ENCODE results near the gene ZNF618. TPM values are rescaled to one million over a fixed set of nuclear protein-coding genes. Genes with fewer than 3 reads are reported as not detected.
A peak's percentile ranks its signal among the peaks of the same experiment; 100 is the strongest.

ZNF618 gene
- total and polyA plus RNA-seq, 2 experiments from 2014 or later = 10.2 to 14.0 TPM

DNA sequence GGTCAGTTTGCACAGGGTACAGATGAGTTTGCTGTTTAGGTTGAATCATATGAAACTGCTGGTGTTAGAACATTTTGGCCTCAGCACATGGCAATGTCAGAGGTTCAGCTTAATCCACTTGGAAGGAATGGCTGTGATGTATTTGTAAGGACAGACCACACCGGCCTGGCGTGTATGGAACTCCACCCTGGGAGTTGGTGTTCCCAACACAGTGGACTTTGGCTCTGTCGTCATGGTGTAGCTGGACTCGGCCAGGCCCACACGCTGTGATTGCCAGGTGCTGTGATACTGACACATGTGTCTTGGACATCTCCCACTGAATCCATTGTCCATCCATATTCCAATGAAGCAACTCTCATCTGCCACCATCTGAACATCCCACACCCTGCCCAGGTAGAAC lies 90.3 kb downstream of the ZNF618 start:
- 71% methylated on average over 5 of the region's 5 CpGs for WGBS (ENCODE audit: low lambda C conversion rate, missing lambda C conversion rate)
- H3K4me1 ChIP-seq (ENCODE audit: insufficient read depth) = peaks cover 20% of the 10 kb centered on the region
- peak overlapping the region; percentile 89 for H3K27ac ChIP-seq
- no peaks in the 10 kb centered on the region for H3K9me2 ChIP-seq (replicated peaks; ENCODE audit: insufficient read depth)
- DNase-seq (ENCODE audit: low spot score) = peak; percentile 77
- H3K4me3 ChIP-seq = no peak overlapping the region
- peaks cover 56% of the 10 kb centered on the region for H3K79me2 ChIP-seq
- no peaks in the 10 kb centered on the region for H3K9me3 ChIP-seq (ENCODE audit: low read depth)
- no peaks in the 10 kb centered on the region for H4K20me1 ChIP-seq (ENCODE audit: insufficient read depth, poor library complexity, severe bottlenecking)
- H3K4me2 ChIP-seq = peak overlapping the region; percentile 49
- no peaks in the 10 kb centered on the region for H3K36me3 ChIP-seq (replicated peaks; ENCODE audit: insufficient read depth, low read depth)
- no peaks in the 10 kb centered on the region for H3K27me3 ChIP-seq
- TF ChIP-seq, protein P1, sequence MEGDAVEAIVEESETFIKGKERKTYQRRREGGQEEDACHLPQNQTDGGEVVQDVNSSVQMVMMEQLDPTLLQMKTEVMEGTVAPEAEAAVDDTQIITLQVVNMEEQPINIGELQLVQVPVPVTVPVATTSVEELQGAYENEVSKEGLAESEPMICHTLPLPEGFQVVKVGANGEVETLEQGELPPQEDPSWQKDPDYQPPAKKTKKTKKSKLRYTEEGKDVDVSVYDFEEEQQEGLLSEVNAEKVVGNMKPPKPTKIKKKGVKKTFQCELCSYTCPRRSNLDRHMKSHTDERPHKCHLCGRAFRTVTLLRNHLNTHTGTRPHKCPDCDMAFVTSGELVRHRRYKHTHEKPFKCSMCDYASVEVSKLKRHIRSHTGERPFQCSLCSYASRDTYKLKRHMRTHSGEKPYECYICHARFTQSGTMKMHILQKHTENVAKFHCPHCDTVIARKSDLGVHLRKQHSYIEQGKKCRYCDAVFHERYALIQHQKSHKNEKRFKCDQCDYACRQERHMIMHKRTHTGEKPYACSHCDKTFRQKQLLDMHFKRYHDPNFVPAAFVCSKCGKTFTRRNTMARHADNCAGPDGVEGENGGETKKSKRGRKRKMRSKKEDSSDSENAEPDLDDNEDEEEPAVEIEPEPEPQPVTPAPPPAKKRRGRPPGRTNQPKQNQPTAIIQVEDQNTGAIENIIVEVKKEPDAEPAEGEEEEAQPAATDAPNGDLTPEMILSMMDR (IDR thresholded peaks at IDR 0.05; ENCODE audit: poor library complexity) = no peak
- TF ChIP-seq EZH2 (IDR thresholded peaks at IDR 0.05; ENCODE audit: borderline replicate concordance) (no peak), EZH2phosphoT487 (IDR thresholded peaks at IDR 0.05; ENCODE audit: low read depth, severe bottlenecking, unreplicated experiment) (no peak)
- H2AFZ ChIP-seq = no peak overlapping the region

DNA sequence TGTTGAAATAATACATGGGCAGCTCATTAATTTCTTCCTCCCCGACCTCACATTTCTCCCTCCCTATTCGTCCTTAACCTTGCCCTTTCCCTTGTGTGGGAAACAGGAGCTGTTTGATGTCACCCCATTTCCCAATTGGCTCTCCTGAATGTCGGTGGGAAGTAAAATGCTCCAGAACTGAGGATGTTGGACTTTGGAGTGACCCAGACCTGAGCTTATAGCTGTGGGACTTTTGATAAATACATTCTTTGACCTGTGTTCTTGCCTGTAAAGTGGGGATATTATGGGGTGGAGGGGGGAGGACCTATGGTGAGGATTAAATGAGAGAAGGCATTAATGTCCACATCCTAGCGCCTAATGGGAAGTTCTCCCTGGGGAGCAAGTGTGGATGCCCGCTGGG lies 91.3 kb downstream of the ZNF618 start:
- no peak for TF ChIP-seq EZH2phosphoT487 (IDR thresholded peaks at IDR 0.05; ENCODE audit: low read depth, severe bottlenecking, unreplicated experiment)
- no peak for TF ChIP-seq EZH2 (IDR thresholded peaks at IDR 0.05; ENCODE audit: borderline replicate concordance)
- TF ChIP-seq, protein P1 (IDR thresholded peaks at IDR 0.05; ENCODE audit: poor library complexity) = no peak
- H3K4me1 ChIP-seq (ENCODE audit: insufficient read depth) = peaks cover 20% of the 10 kb centered on the region
- H3K9me3 ChIP-seq (ENCODE audit: low read depth) = no peaks in the 10 kb centered on the region
- H3K9me2 ChIP-seq (replicated peaks; ENCODE audit: insufficient read depth) = no peaks in the 10 kb centered on the region
- H3K27ac ChIP-seq = peak overlapping the region; percentile 70
- peak overlapping the region; percentile 12 for H3K4me2 ChIP-seq
- H3K36me3 ChIP-seq (replicated peaks; ENCODE audit: insufficient read depth, low read depth) = no peaks in the 10 kb centered on the region
- H2AFZ ChIP-seq = no peak overlapping the region
- peaks cover 56% of the 10 kb centered on the region for H3K79me2 ChIP-seq
- WGBS (ENCODE audit: low lambda C conversion rate, missing lambda C conversion rate) = 80% methylated on average over 5 of the region's 5 CpGs
- no peaks in the 10 kb centered on the region for H4K20me1 ChIP-seq (ENCODE audit: insufficient read depth, poor library complexity, severe bottlenecking)
- H3K4me3 ChIP-seq = no peak overlapping the region
- H3K27me3 ChIP-seq = no peaks in the 10 kb centered on the region
- DNase-seq (ENCODE audit: low spot score) = no peak

DNA sequence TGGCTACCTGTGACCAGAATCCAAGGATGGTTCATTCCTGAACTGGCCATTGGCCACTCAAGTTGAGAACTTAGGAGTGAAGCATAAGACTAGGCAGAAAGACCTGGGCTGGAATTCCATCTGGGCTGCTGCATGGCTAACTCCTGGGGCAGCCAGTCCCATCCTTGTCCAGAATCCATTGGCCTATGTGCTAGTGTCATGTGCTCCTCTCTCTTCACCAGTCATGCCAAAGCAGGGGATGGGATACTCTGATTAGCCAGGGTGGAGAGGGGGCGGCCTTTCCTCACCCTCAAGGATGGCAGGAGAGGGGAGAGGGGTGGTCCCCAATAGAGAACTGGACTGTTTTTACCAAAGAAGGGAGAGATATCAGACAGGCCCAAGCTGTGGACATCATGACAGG lies 93.2 kb downstream of the ZNF618 start:
- Histone ChIP-seq H3K79me2 (peaks cover 44% of the 10 kb centered on the region), H3K27me3 (no peaks in the 10 kb centered on the region), H3K27ac (no peak overlapping the region), H3K4me2 (no peak overlapping the region), H3K36me3 (replicated peaks; ENCODE audit: insufficient read depth, low read depth) (no peaks in the 10 kb centered on the region), H3K9me3 (ENCODE audit: low read depth) (no peaks in the 10 kb centered on the region), H2AFZ (no peak overlapping the region), H3K4me1 (ENCODE audit: insufficient read depth) (peaks cover 27% of the 10 kb centered on the region), H3K4me3 (no peak overlapping the region), H3K9me2 (replicated peaks; ENCODE audit: insufficient read depth) (no peaks in the 10 kb centered on the region), H4K20me1 (ENCODE audit: insufficient read depth, poor library complexity, severe bottlenecking) (no peaks in the 10 kb centered on the region)
- TF ChIP-seq, protein P1 (IDR thresholded peaks at IDR 0.05; ENCODE audit: poor library complexity) = no peak
- TF ChIP-seq EZH2phosphoT487 (IDR thresholded peaks at IDR 0.05; ENCODE audit: low read depth, severe bottlenecking, unreplicated experiment) (no peak), EZH2 (IDR thresholded peaks at IDR 0.05; ENCODE audit: borderline replicate concordance) (no peak)
- no peak for DNase-seq (ENCODE audit: low spot score)
- 100% methylated on average over 1 of the region's 1 CpG for WGBS (ENCODE audit: low lambda C conversion rate, missing lambda C conversion rate)

DNA sequence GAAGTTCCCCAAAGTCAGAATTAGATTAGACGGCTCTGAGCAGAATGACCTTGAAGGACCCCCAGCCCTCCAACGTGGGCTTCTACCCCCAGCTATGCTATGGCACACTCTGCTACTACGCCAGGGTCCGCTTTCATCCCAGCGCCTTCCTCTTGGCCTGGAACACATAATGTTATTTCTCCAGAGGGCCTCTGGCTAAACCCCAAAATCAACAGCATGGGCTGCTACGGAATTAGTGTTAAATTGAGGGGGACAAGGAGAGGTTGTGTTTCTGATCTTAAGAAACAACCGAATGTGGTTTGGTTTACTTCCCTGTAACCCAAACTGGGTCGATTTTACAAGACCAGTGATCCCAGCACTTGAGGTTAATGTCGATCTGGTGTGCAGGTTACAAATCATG lies 97.1 kb downstream of the ZNF618 start:
- Histone ChIP-seq H3K4me2 (peak overlapping the region; percentile 5), H3K9me2 (replicated peaks; ENCODE audit: insufficient read depth) (no peaks in the 10 kb centered on the region), H2AFZ (no peak overlapping the region), H3K4me3 (no peak overlapping the region), H3K79me2 (peaks cover 28% of the 10 kb centered on the region), H3K36me3 (replicated peaks; ENCODE audit: insufficient read depth, low read depth) (no peaks in the 10 kb centered on the region), H3K9me3 (ENCODE audit: low read depth) (no peaks in the 10 kb centered on the region), H3K27me3 (no peaks in the 10 kb centered on the region), H3K4me1 (ENCODE audit: insufficient read depth) (peaks cover 9% of the 10 kb centered on the region), H3K27ac (peak overlapping the region; percentile 33), H4K20me1 (ENCODE audit: insufficient read depth, poor library complexity, severe bottlenecking) (no peaks in the 10 kb centered on the region)
- TF ChIP-seq EZH2 (IDR thresholded peaks at IDR 0.05; ENCODE audit: borderline replicate concordance) = no peak
- no peak for TF ChIP-seq EZH2phosphoT487 (IDR thresholded peaks at IDR 0.05; ENCODE audit: low read depth, severe bottlenecking, unreplicated experiment)
- TF ChIP-seq, protein P1 (IDR thresholded peaks at IDR 0.05; ENCODE audit: poor library complexity) = no peak
- DNase-seq (ENCODE audit: low spot score) = no peak
- WGBS (ENCODE audit: low lambda C conversion rate, missing lambda C conversion rate) = 92% methylated on average over 9 of the region's 9 CpGs
